IMR-90 (cell line): ENCODE data around the gene PIK3CB. TPM values are rescaled to one million over a fixed set of nuclear protein-coding genes. Genes with fewer than 3 reads are reported as not detected.

Experiments used
- ATAC-seq: fragments of 200-7000 bp; cut with Tn5 transposase; 2 replicates; pipeline ENCODE4 v1.9.1; 2020; ENCODE audit warnings: low read depth, mild to moderate bottlenecking, moderate library complexity
- BruUV-seq: library from RNA; stranded (reverse); fragments of 400-500 nt; replicated peaks from 2 replicates; lab custom pipeline; 2021; lab: Mats Ljungman, UMichigan
- CTCF ChIA-PET: fragments of 300-600 bp; formaldehyde crosslinking; extraction: SDS; loops from one replicate; lab custom pipeline; 2021; ENCODE audit warnings: antibody characterized with exemption; lab: Yijun Ruan, JAX
- POLR2A ChIA-PET: fragments of 300-600 bp; sonication (Branson Sonifier 250); formaldehyde crosslinking; loops from one replicate; lab custom pipeline; 2022; ENCODE audit warnings: antibody characterized with exemption; ENCODE audit not compliant: unreplicated experiment; lab: Charles Lee
- DNase-seq: peaks from one replicate; pipeline ENCODE4 v3.0.0; 2013
- H2AFZ ChIP-seq: replicated peaks from 2 replicates; pipeline ENCODE3; 2013; ENCODE audit warnings: low read length, mild to moderate bottlenecking; ENCODE audit not compliant: poor library complexity
- H2AK5ac ChIP-seq: 2 replicates; pipeline ENCODE4 v1.6.1; 2013; ENCODE audit warnings: low read depth, low read length, inconsistent platforms
- H2AK9ac ChIP-seq: replicated peaks from 2 replicates; pipeline ENCODE3; 2013; ENCODE audit warnings: mild to moderate bottlenecking, low read depth, low read length, moderate library complexity; ENCODE audit not compliant: poor library complexity
- H2BK120ac ChIP-seq: 2 replicates; pipeline ENCODE4 v1.6.1; 2013; ENCODE audit warnings: low read depth, low read length, inconsistent platforms
- H2BK15ac ChIP-seq: 3 replicates; pipeline ENCODE4 v1.6.1; 2013; ENCODE audit warnings: low read depth, low read length, inconsistent platforms
- H2BK20ac ChIP-seq: 2 replicates; pipeline ENCODE4 v1.6.1; 2013; ENCODE audit warnings: low read depth, mild to moderate bottlenecking, inconsistent platforms, low read length, moderate library complexity
- H2BK5ac ChIP-seq: 2 replicates; pipeline ENCODE4 v1.6.1; 2013; ENCODE audit warnings: mild to moderate bottlenecking, low read depth, low read length, inconsistent platforms; ENCODE audit not compliant: poor library complexity, severe bottlenecking
- H3K14ac ChIP-seq: replicated peaks from 2 replicates; pipeline ENCODE4 v1.6.1; 2013; ENCODE audit warnings: low read depth, low read length, inconsistent platforms
- H3K18ac ChIP-seq: 2 replicates; pipeline ENCODE4 v1.6.1; 2013; ENCODE audit warnings: low read depth, low read length, control low read depth
- H3K23ac ChIP-seq: 2 replicates; pipeline ENCODE4 v1.6.1; 2013; ENCODE audit warnings: low read depth, low read length, inconsistent platforms
- H3K27ac ChIP-seq: 2 replicates; pipeline ENCODE4 v1.5.1; 2013; ENCODE audit warnings: mild to moderate bottlenecking, control low read depth, low read length; ENCODE audit not compliant: insufficient read depth
- H3K27me3 ChIP-seq: 2 replicates; pipeline ENCODE4 v1.6.1; 2013; ENCODE audit warnings: low read length; ENCODE audit not compliant: control insufficient read depth, insufficient read depth
- H3K36me3 ChIP-seq: 2 replicates; pipeline ENCODE4 v1.6.1; 2013; ENCODE audit warnings: low read length, mixed read lengths; ENCODE audit not compliant: control insufficient read depth, insufficient read depth
- H3K4ac ChIP-seq: 2 replicates; pipeline ENCODE4 v1.6.1; 2013; ENCODE audit warnings: low read depth, low read length, inconsistent platforms
- H3K4me1 ChIP-seq: 2 replicates; pipeline ENCODE4 v1.6.1; 2013; ENCODE audit warnings: low read length, mixed read lengths; ENCODE audit not compliant: control insufficient read depth, insufficient read depth
- H3K4me2 ChIP-seq: 2 replicates; pipeline ENCODE4 v1.6.1; 2013; ENCODE audit warnings: low read depth, mild to moderate bottlenecking, control low read depth, low read length, moderate library complexity
- H3K4me3 ChIP-seq: 2 replicates; pipeline ENCODE4 v1.5.1; 2013; ENCODE audit warnings: low read depth, mild to moderate bottlenecking, control low read depth, low read length, moderate library complexity; ENCODE audit not compliant: insufficient read depth
- H3K56ac ChIP-seq: 2 replicates; pipeline ENCODE4 v1.6.1; 2013; ENCODE audit warnings: low read length, inconsistent platforms; ENCODE audit not compliant: insufficient read depth; ENCODE audit errors: extremely low read depth
- H3K79me1 ChIP-seq, 2 experiments: 2 replicates each; pipeline ENCODE4 v1.6.1; 2013; ENCODE audit warnings: low read length in 2 of 2, inconsistent platforms in 1 of 2, low read depth in 1 of 2
- H3K9ac ChIP-seq: 2 replicates; pipeline ENCODE4 v1.6.1; 2013; ENCODE audit warnings: low read depth, low read length, control low read depth
- H3K9me1 ChIP-seq: 2 replicates; pipeline ENCODE4 v1.6.1; 2013; ENCODE audit warnings: low read length, inconsistent platforms; ENCODE audit not compliant: insufficient read depth
- H3K9me3 ChIP-seq: 2 replicates; pipeline ENCODE4 v1.6.1; 2013; ENCODE audit warnings: low read length; ENCODE audit not compliant: control insufficient read depth, insufficient read depth
- H4K20me1 ChIP-seq: 2 replicates; pipeline ENCODE4 v1.6.1; 2013; ENCODE audit warnings: low read length, inconsistent platforms; ENCODE audit not compliant: insufficient read depth
- H4K5ac ChIP-seq: 2 replicates; pipeline ENCODE4 v1.6.1; 2013; ENCODE audit warnings: mild to moderate bottlenecking, low read depth, low read length, control low read depth
- H4K8ac ChIP-seq, 2 experiments: 2 replicates each; pipeline ENCODE4 v1.6.1; 2013; ENCODE audit warnings: low read depth in 2 of 2, low read length in 2 of 2, control low read depth in 1 of 2, inconsistent platforms in 1 of 2
- H4K91ac ChIP-seq: 2 replicates; pipeline ENCODE4 v1.6.1; 2013; ENCODE audit warnings: low read depth, low read length, inconsistent platforms; ENCODE audit not compliant: insufficient read depth
- BHLHE40 ChIP-seq: fragments of 150-350 bp; IDR thresholded peaks from 2 replicates; pipeline ENCODE4 v1.6.1; 2016; ENCODE audit warnings: mild to moderate bottlenecking, low read depth, low read length
- CEBPB ChIP-seq: IDR thresholded peaks from 2 replicates; pipeline ENCODE4 v1.6.1; 2012; ENCODE audit warnings: low read depth, low read length, improper control_type of control experiment
- CHD1 ChIP-seq: IDR thresholded peaks from 2 replicates; pipeline ENCODE4 v1.6.1; 2012; ENCODE audit warnings: low read depth, low read length, improper control_type of control experiment
- CTCF ChIP-seq: conservative IDR thresholded peaks from 2 replicates; pipeline ENCODE4 v1.5.1; 2012; ENCODE audit warnings: mild to moderate bottlenecking, low read depth, low read length, improper control_type of control experiment
- FOS ChIP-seq: fragments of 150-350 bp; IDR thresholded peaks from 2 replicates; pipeline ENCODE4 v1.6.1; 2016; ENCODE audit warnings: low read depth, low read length
- MAFK ChIP-seq: IDR thresholded peaks from 2 replicates; pipeline ENCODE4 v1.6.1; 2012; ENCODE audit warnings: low read depth, low read length, improper control_type of control experiment
- MAZ ChIP-seq: IDR thresholded peaks from 2 replicates; pipeline ENCODE4 v1.6.1; 2012; ENCODE audit warnings: low read depth, mild to moderate bottlenecking, low read length, improper control_type of control experiment, moderate library complexity, borderline replicate concordance
- MXI1 ChIP-seq: IDR thresholded peaks from 2 replicates; pipeline ENCODE4 v1.6.1; 2012; ENCODE audit warnings: low read depth, mild to moderate bottlenecking, low read length, moderate library complexity, borderline replicate concordance
- NFE2L2 ChIP-seq: fragments of 150-350 bp; IDR thresholded peaks from 2 replicates; pipeline ENCODE4 v1.6.1; 2016; ENCODE audit warnings: low read depth, mild to moderate bottlenecking, low read length
- POLR2A ChIP-seq: IDR thresholded peaks from 2 replicates; pipeline ENCODE4 v1.6.1; 2012; ENCODE audit warnings: mild to moderate bottlenecking, low read depth, low read length
- RAD21 ChIP-seq: IDR thresholded peaks from 2 replicates; pipeline ENCODE4 v1.6.1; 2012; ENCODE audit warnings: low read length, improper control_type of control experiment
- RCOR1 ChIP-seq: IDR thresholded peaks from 2 replicates; pipeline ENCODE4 v1.6.1; 2012; ENCODE audit warnings: mild to moderate bottlenecking, low read length, improper control_type of control experiment; ENCODE audit not compliant: insufficient replicate concordance
- RFX5 ChIP-seq: IDR thresholded peaks from 2 replicates; pipeline ENCODE4 v1.8.0; 2012; ENCODE audit warnings: low read depth, mild to moderate bottlenecking, low read length, moderate library complexity
- SMC3 ChIP-seq: fragments of 150-350 bp; IDR thresholded peaks from 2 replicates; pipeline ENCODE4 v1.6.1; 2016; ENCODE audit warnings: low read depth, mild to moderate bottlenecking, antibody characterized with exemption, low read length, moderate library complexity
- dilution Hi-C: fragments of 300-500 bp; cut with HindIII; formaldehyde crosslinking; loops from one replicate; pipeline ENCODE4 v1.14.3; 2018; ENCODE audit warnings: low sequenced_read_pairs; ENCODE audit not compliant: unreplicated experiment
- in situ Hi-C: fragments of 300-500 bp; cut with MboI; formaldehyde crosslinking; loops from 3 replicates; pipeline ENCODE4 v1.14.3; 2019; ENCODE audit warnings: low sequenced_read_pairs, inconsistent platforms, mixed read lengths
- intact Hi-C: fragments of 100-400 bp; cut with micrococcal nuclease; formaldehyde crosslinking; loops from 2 replicates; pipeline ENCODE4 v1.10.0; 2022
- polyA plus RNA-seq, 3 experiments: library from polyadenylated mRNA; depleted of rRNA; stranded (reverse); fragments of >200 nt; gene quantifications; 2 replicates each; pipeline ENCODE4 v1.2.3, GENCODE V29; 2012; ENCODE audit warnings: low replicate concordance in 1 of 3
- total RNA-seq: library from RNA; depleted of rRNA; stranded (reverse); fragments of >200 nt; gene quantifications from 2 replicates; pipeline ENCODE4 v1.2.3, GENCODE V29; 2012
- TF ChIP-seq, protein P1 (sequence below): fragments of 150-350 bp; IDR thresholded peaks from 2 replicates; pipeline ENCODE4 v1.6.1; 2017; ENCODE audit warnings: mild to moderate bottlenecking, antibody characterized with exemption, low read length, low read depth
- TF ChIP-seq, protein P2 (sequence below): fragments of 150-350 bp; IDR thresholded peaks from 2 replicates; pipeline ENCODE4 v1.6.1; 2016; ENCODE audit warnings: low read depth, mild to moderate bottlenecking, low read length, moderate library complexity, borderline replicate concordance

PIK3CB gene
- total and polyA plus RNA-seq, 2 of the 4 experiments (the other 2 are of a cell fraction) = 6.3 to 6.8 TPM

- Histone ChIP-seq H3K79me1 (no peaks in the 10 kb centered on the region), H2BK5ac (no peak overlapping the region), H3K4ac (no peak overlapping the region), H3K36me3 (peaks cover 5% of the 10 kb centered on the region; the same call in 1 of the 2 replicates), H3K4me1 (peaks cover 3% of the 10 kb centered on the region; the same call in 1 of the 2 replicates), H3K27ac (no peak overlapping the region), H3K9me3 (peaks cover 4% of the 10 kb centered on the region), H3K4me2 (no peak overlapping the region), H2AK9ac (no peak overlapping the region), H4K8ac (no peak overlapping the region), H4K91ac (no peak overlapping the region), H3K9ac (no peak overlapping the region), H3K23ac (no peak overlapping the region), H3K4me3 (no peak overlapping the region), H2BK120ac (no peak overlapping the region), H4K5ac (no peak overlapping the region), H2BK20ac (no peak overlapping the region), H2BK15ac (no peak overlapping the region), H4K20me1 (no peaks in the 10 kb centered on the region), H3K14ac (no peak overlapping the region), H3K56ac (no peak overlapping the region), H2AFZ (no peak overlapping the region), H3K18ac (no peak overlapping the region), H2AK5ac (no peak overlapping the region), H3K27me3 (no peaks in the 10 kb centered on the region), H3K9me1 (peaks cover 2% of the 10 kb centered on the region; the same call in 1 of the 2 replicates)
- TF ChIP-seq, protein P1, sequence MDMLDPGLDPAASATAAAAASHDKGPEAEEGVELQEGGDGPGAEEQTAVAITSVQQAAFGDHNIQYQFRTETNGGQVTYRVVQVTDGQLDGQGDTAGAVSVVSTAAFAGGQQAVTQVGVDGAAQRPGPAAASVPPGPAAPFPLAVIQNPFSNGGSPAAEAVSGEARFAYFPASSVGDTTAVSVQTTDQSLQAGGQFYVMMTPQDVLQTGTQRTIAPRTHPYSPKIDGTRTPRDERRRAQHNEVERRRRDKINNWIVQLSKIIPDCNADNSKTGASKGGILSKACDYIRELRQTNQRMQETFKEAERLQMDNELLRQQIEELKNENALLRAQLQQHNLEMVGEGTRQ = no peak
- TF ChIP-seq CEBPB (no peak), RCOR1 (no peak), MAFK (no peak), RAD21 (no peak), SMC3 (no peak), MAZ (no peak), RFX5 (no peak), POLR2A (no peak), MXI1 (no peak), BHLHE40 (no peak), CTCF (no peak), NFE2L2 (no peak), CHD1 (no peak), FOS (no peak)
- TF ChIP-seq, protein P2, sequence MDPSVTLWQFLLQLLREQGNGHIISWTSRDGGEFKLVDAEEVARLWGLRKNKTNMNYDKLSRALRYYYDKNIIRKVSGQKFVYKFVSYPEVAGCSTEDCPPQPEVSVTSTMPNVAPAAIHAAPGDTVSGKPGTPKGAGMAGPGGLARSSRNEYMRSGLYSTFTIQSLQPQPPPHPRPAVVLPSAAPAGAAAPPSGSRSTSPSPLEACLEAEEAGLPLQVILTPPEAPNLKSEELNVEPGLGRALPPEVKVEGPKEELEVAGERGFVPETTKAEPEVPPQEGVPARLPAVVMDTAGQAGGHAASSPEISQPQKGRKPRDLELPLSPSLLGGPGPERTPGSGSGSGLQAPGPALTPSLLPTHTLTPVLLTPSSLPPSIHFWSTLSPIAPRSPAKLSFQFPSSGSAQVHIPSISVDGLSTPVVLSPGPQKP = no peak
- ChIA-PET CTCF (interaction anchor here (0.6 to 1.2 kb wide), 4 partner anchors 11 to 265 kb away, joined by 3 read pairs; no protein-coding TSS in a partner anchor), POLR2A (no interaction called here)
- ATAC-seq = no peak
- in situ Hi-C loops = no loop called here
- no TSS peak for BruUV-seq
- dilution Hi-C loops = no loop called here
- intact Hi-C loops = no loop called here
- no peak for DNase-seq
Measured at GRCh38 chr3:138670407-138670806, 164.3 kb downstream of the PIK3CB start.
